ENCODE measurements around the gene ANKLE2. TPM values are rescaled to one million over a fixed set of nuclear protein-coding genes. Genes with fewer than 3 reads are reported as not detected.

The ANKLE2 gene
- polyA plus RNA-seq, 1 of the 3 experiments (the other 2 are of a cell fraction) = 55.1 TPM

GRCh38 chr12:132726386-132726785, 35.2 kb downstream of the ANKLE2 start:
- no peak for TF ChIP-seq CTCF (IDR thresholded peaks at IDR 0.05)
- no peak for TF ChIP-seq GABPA (IDR thresholded peaks at IDR 0.05; ENCODE audit: low read depth)
- no peak for TF ChIP-seq SMC3 (IDR thresholded peaks at IDR 0.05; ENCODE audit: low read depth, low read length)
- TF ChIP-seq YY1 (IDR thresholded peaks at IDR 0.05; ENCODE audit: low read depth) = no peak
- TF ChIP-seq MEF2A (IDR thresholded peaks at IDR 0.05; ENCODE audit: borderline replicate concordance, low read depth) = no peak
- no peak for TF ChIP-seq GATA2 (CRISPR knock-in tag; IDR thresholded peaks at IDR 0.05)
- no peak for TF ChIP-seq REST (IDR thresholded peaks at IDR 0.05; ENCODE audit: low read depth, low read length)
- no peak for TF ChIP-seq FOXJ3 (CRISPR knock-in tag; IDR thresholded peaks at IDR 0.05)
- no peak for TF ChIP-seq NRF1 (IDR thresholded peaks at IDR 0.05; ENCODE audit: low read depth, low read length)
- no peak for TF ChIP-seq IRF3 (IDR thresholded peaks at IDR 0.05; ENCODE audit: low read depth, low read length)
- no peak for TF ChIP-seq TAF1 (IDR thresholded peaks at IDR 0.05; ENCODE audit: borderline replicate concordance, low read depth, low read length)
- no peak for TF ChIP-seq ELF1 (IDR thresholded peaks at IDR 0.05)
- TF ChIP-seq TCF12 (IDR thresholded peaks at IDR 0.05) = no peak
- TF ChIP-seq JUND (IDR thresholded peaks at IDR 0.05) = no peak
- TF ChIP-seq RFX5 (IDR thresholded peaks at IDR 0.05; ENCODE audit: low read length) = no peak
- ChIA-PET CTCF (no interaction called here), POLR2A (no interaction called here)
- H2AFZ ChIP-seq (ENCODE audit: low read depth) = no peak overlapping the region
- 94% methylated on average over 12 of the region's 12 CpGs for WGBS (ENCODE audit: low lambda C conversion rate)
- no peaks in the 10 kb centered on the region for H3K9me2 ChIP-seq
- H3K79me2 ChIP-seq (ENCODE audit: insufficient read depth) = peaks cover 33% of the 10 kb centered on the region; the same call in 1 of the 2 replicates
- H3K4me3 ChIP-seq (ENCODE audit: low read depth in 2 of 2, low read length in 1 of 2) = no peak overlapping the region
- H4K20me1 ChIP-seq (ENCODE audit: insufficient read depth) = peaks cover 26% of the 10 kb centered on the region; the same call in 1 of the 2 replicates
- no peaks in the 10 kb centered on the region for H3K9me3 ChIP-seq
- no peak for DNase-seq
- peaks cover 58 to 64% of the 10 kb centered on the region in 2 experiments for H3K36me3 ChIP-seq (replicated peaks in 1 of 2; ENCODE audit: control insufficient read depth in 1 of 2, insufficient read depth in 2 of 2, low read length in 1 of 2)
- no peak overlapping the region for H3K4me2 ChIP-seq
- no peak overlapping the region for H3K9ac ChIP-seq
- peaks cover 23% of the 10 kb centered on the region for H3F3A ChIP-seq (replicated peaks; ENCODE audit: insufficient read depth)
- H3K4me1 ChIP-seq (ENCODE audit: control insufficient read depth in 1 of 2, insufficient read depth in 2 of 2, low read depth in 1 of 2, low read length in 1 of 2) = no peaks in the 10 kb centered on the region
- H3K27me3 ChIP-seq (ENCODE audit: insufficient read depth) = no peaks in the 10 kb centered on the region
- no peak overlapping the region for H3K27ac ChIP-seq (ENCODE audit: low read depth in 2 of 2, low read length in 1 of 2)

All from SK-N-SH (cell line).